ENCODE data around the gene GPR151.

DNA sequence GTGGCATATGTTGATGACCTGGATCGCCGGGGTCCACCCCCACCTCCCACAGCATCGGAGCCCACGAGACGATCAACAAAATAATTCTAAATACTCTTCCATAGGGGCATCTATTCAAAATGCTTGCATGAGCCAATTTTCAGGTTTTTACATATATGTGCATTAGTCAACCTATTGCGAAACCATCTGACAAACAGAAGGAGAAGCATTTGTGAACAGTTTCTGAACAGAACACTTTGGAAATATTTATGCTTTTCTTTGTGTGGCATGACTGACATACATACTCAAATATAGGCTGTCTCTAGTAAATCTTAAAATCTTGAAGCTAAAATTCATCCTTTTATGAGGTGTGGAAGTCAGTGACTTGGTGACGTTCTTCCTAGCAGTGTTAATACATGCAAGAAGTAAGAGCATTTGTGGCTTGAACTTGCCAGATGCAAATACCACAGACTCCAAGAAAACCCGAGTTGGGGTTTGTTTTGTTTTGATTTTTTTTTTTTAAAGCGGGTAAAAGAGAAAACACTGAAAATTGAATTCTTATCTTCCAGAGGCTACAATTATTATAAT, 5.3 kb downstream of the GPR151 start:
- TF ChIP-seq, protein P1, sequence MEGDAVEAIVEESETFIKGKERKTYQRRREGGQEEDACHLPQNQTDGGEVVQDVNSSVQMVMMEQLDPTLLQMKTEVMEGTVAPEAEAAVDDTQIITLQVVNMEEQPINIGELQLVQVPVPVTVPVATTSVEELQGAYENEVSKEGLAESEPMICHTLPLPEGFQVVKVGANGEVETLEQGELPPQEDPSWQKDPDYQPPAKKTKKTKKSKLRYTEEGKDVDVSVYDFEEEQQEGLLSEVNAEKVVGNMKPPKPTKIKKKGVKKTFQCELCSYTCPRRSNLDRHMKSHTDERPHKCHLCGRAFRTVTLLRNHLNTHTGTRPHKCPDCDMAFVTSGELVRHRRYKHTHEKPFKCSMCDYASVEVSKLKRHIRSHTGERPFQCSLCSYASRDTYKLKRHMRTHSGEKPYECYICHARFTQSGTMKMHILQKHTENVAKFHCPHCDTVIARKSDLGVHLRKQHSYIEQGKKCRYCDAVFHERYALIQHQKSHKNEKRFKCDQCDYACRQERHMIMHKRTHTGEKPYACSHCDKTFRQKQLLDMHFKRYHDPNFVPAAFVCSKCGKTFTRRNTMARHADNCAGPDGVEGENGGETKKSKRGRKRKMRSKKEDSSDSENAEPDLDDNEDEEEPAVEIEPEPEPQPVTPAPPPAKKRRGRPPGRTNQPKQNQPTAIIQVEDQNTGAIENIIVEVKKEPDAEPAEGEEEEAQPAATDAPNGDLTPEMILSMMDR (IDR thresholded peaks at IDR 0.05), result no peak
- TF ChIP-seq POLR2A (IDR thresholded peaks at IDR 0.05) (no peak), EP300 (IDR thresholded peaks at IDR 0.05) (no peak)

Data from upper lobe of left lung (tissue), 4 donors.